GM20431 (cell line): ENCODE results near the gene KDM2A.
"Not testable (repeated sequence)": the region's sequence is repeated elsewhere in the genome, so short reads cannot be mapped to it uniquely, and the experiment has no call there.

ENCODE experiments used
- in situ Hi-C: fragments of 300-500 bp; cut with MseI, MboI; formaldehyde crosslinking; loops from one replicate; pipeline ENCODE4 v1.15.0; 2020; ENCODE audit warnings: low sequenced_read_pairs; ENCODE audit not compliant: unreplicated experiment

KDM2A gene

DNA sequence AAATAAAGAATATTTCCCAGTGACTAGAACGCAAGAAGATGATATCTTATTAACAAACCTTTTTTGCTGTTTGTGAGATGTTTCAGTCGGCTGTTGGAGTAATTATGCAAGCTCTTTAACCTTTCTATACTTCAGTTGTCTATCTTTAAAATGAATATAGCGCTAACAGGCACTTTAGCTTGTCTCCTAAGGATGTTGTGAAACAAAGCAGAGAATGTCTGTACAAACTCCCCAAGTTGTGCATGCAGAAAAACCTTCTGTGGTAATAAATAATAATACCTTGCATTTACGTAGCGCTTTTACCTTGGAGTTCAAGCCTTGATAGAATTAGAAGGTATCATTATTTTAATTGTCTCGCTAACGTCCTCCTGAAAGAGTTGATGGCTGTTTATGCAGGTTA lies 1.9 kb upstream of the KDM2A start:
- in situ Hi-C loops, result no loop called here

DNA sequence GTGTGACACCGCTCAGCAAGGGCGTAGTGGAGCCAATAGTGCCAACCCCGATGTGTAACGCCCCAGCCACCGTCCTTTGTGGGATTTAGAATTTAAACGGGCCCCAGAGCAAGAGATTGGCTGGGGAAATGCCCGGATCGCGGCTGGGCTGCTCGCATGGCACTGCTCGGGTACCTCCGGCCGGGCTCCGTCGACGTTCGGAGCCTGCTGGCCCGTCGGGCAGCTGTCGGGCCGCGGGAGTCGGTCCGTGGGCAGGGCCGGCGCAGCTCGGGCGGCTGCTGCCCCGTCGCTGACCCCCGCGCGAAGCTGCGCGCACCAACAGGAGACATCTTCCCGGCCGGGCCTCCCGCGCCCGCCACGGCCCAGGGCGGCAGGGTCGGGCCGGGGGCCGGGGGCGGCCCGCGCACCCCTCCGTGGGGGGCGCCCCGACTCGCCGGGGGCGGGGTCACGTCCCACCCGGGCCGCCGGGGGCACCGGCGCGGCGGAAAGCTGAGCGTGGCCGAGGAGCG lies 1.3 kb upstream of the KDM2A start:
- in situ Hi-C loops, result no loop called here

GRCh38 chr11:67118181-67118766 lies 789 bp upstream of the KDM2A start:
- in situ Hi-C loops, result no loop called here

GRCh38 chr11:67119585-67120391 lies 725 bp downstream of the KDM2A start:
- in situ Hi-C loops, result no loop called here

- in situ Hi-C loops, result no loop called here
Observed at GRCh38 chr11:67120456-67120855, 1.4 kb downstream of the KDM2A start.

DNA sequence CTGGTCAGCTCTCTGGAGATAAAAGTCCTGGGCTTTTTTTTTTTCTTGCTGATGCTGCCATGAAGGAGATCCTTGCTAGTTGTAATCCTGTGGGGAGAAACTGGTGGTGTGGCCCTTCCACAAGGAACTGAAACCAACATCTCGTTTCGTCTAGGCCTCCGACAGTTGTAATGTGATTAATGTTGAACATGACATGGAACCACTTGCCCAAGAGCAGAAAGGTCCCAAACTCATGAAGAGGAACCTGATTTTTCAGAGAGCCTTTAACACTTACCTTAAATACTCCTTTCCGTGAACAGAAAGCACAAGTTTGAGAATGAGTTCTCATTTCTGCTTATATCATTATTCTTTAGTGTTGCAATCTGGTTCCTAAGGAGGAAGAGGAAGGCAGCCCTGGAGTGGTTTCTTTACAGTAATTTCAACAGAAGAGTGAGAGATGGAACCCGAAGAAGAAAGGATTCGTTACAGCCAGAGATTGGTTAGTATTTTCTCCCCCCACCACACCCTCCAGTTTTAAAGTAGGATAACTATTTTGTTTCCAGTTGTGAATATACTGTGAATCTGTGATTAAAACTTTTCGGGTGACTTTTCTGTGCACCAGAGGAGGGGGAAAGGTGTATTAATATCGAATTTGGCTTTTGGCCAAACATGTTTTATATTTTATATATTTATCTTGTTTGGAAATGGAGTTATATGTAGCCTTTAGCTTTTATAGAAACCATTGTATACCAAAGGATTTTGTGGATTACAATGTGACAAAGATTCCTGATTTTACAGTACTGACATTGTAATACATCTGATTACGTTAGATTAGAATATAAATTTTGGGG lies 2.0 kb downstream of the KDM2A start:
- in situ Hi-C loops, result no loop called here

GRCh38 chr11:67123801-67124200 lies 4.7 kb downstream of the KDM2A start:
- in situ Hi-C loops, result not testable (repeated sequence)

GRCh38 chr11:67126243-67126642 lies 7.2 kb downstream of the KDM2A start:
- in situ Hi-C loops, result not testable (repeated sequence)

GRCh38 chr11:67126986-67127385 lies 7.9 kb downstream of the KDM2A start:
- in situ Hi-C loops, result no loop called here

DNA sequence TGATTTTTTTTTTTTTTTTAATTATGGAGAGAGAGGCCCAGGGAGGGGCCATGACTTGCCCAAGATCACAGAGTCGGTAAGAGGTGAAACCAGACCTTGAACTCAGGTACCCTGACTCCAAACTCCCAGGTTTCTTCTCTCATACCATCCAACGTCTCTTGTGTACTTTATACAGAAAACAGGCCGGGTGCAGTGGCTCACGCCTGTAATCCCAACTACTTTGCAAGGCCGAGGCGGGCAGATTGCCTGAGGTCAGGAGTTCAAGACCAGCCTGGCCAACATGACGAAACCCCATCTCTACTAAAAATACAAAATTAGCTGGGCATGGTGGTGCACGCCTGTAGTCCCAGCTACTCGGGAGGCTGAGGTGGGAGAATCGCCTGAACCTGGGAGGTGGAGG lies 11.8 kb downstream of the KDM2A start:
- in situ Hi-C loops, result not testable (repeated sequence)

DNA sequence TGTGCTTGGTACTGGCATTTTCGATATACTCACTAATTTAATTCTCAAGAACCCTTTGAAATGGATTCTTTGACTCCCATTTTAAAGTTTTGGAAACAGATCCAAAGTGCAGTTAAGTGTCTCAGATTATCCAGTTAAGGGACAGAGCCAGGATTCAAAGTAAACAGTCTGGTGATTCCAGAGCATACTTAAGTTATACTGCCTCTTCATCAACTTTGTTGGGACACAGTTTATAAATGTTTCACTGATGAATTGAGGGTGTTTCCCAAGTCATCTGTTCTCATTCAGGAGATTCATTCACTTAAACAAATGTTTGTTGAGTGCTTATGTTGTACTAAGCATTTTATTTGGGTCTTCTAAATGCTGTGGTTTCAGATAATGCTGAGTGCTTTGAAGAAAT lies 17.1 kb downstream of the KDM2A start:
- in situ Hi-C loops, result no loop called here

- in situ Hi-C loops, result no loop called here
Observed at GRCh38 chr11:67138922-67139321, 19.9 kb downstream of the KDM2A start.

GRCh38 chr11:67146516-67147226 lies 27.6 kb downstream of the KDM2A start:
- in situ Hi-C loops, result no loop called here

DNA sequence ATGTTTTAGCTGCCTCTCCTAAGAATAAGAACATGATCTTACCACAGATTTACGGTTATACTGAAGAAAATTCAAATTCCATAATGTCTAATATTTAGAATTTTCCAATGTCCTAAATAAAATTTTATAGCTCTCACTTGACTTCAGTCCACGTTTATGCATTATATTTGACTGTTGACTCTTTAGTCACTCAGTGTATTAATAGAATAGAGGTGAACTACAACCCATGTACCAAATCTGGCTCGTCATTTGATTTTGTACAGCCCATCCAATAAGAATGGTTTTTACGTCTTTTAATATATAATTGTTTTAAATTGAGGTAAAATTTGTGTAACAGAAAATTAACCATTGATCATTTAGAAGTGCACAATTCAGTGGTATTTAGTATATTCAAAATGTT lies 34.9 kb downstream of the KDM2A start:
- in situ Hi-C loops, result no loop called here

DNA sequence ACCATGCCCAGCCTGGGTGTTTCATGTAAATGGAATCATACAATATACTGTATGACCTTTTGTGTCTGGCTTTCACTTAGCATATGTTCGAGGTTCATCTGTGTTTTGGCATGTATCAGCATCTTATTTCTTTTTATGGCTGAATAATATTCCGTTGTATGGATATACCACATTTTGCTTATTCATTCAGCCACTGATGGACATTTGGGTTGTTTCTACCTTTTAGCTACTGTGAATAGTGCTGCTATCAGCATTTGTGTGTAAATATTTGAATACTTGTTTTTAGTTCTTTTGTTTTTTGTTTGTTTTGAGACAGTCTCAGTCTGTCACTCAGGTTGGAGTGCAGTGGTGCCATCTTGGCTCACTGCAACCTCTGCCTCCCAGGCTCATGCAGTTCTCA lies 35.7 kb downstream of the KDM2A start:
- in situ Hi-C loops, result no loop called here

- in situ Hi-C loops, result no loop called here
Observed at GRCh38 chr11:67157691-67158090, 38.6 kb downstream of the KDM2A start.

DNA sequence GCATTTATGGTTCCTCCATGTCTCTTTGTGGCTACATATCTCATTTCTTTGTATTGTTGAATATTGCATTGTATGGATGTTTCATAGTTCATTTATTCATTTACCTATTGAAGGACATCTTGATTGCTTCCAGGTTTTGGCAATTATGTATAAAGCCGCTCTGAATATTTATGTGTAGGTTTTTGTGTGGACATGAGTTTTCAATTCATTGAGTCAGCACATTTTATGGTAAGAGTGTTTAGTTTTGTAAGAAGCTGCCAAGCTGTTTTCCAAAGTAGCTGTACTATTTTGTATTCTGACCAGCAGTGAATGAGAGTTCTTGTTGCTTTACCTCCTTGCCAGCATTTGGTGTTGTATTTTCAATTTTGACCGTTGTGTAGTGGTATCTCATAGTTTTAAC lies 39.2 kb downstream of the KDM2A start:
- in situ Hi-C loops, result no loop called here

GRCh38 chr11:67160045-67160444 lies 41.0 kb downstream of the KDM2A start:
- in situ Hi-C loops, result no loop called here

- in situ Hi-C loops, result no loop called here
Observed at GRCh38 chr11:67160872-67161783, 42.1 kb downstream of the KDM2A start.
